ENCODE measurements around the gene PLP2. TPM values are rescaled to one million over a fixed set of nuclear protein-coding genes. Genes with fewer than 3 reads are reported as not detected.

Gene PLP2
- total and polyA plus RNA-seq, 2 donors from 2014 or later: 58.6 to 139 TPM

- Histone ChIP-seq H3K27ac (ENCODE audit: low read depth in 2 of 2, low read length in 2 of 2) (no peak overlapping the region), H3K4me3 (ENCODE audit: low read length in 3 of 3) (no peak overlapping the region), H3K4me1 (ENCODE audit: control insufficient read depth in 2 of 3, insufficient read depth in 2 of 3, low read depth in 1 of 3, low read length in 3 of 3) (no peaks in the 10 kb centered on the region), H3K9ac (ENCODE audit: low read length in 3 of 3) (no peak overlapping the region), H3K9me3 (ENCODE audit: control insufficient read depth in 2 of 3, insufficient read depth in 1 of 3, low read length in 3 of 3) (no peaks in the 10 kb centered on the region), H3K36me3 (ENCODE audit: control insufficient read depth in 2 of 3, insufficient read depth in 3 of 3, low read length in 3 of 3) (no peaks in the 10 kb centered on the region), H3K27me3 (ENCODE audit: control insufficient read depth, insufficient read depth, low read length) (no peaks in the 10 kb centered on the region)
- TF ChIP-seq, protein P1, sequence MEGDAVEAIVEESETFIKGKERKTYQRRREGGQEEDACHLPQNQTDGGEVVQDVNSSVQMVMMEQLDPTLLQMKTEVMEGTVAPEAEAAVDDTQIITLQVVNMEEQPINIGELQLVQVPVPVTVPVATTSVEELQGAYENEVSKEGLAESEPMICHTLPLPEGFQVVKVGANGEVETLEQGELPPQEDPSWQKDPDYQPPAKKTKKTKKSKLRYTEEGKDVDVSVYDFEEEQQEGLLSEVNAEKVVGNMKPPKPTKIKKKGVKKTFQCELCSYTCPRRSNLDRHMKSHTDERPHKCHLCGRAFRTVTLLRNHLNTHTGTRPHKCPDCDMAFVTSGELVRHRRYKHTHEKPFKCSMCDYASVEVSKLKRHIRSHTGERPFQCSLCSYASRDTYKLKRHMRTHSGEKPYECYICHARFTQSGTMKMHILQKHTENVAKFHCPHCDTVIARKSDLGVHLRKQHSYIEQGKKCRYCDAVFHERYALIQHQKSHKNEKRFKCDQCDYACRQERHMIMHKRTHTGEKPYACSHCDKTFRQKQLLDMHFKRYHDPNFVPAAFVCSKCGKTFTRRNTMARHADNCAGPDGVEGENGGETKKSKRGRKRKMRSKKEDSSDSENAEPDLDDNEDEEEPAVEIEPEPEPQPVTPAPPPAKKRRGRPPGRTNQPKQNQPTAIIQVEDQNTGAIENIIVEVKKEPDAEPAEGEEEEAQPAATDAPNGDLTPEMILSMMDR (IDR thresholded peaks at IDR 0.05; ENCODE audit: borderline replicate concordance, extremely low read depth, insufficient read depth): no peak
- no peak for FAIRE-seq
- no peak for DNase-seq
- intact Hi-C loops (cut with DNase I): no loop called here
Observed at GRCh38 chrX:49160908-49161307, 10.8 kb upstream of the PLP2 start.

DNA sequence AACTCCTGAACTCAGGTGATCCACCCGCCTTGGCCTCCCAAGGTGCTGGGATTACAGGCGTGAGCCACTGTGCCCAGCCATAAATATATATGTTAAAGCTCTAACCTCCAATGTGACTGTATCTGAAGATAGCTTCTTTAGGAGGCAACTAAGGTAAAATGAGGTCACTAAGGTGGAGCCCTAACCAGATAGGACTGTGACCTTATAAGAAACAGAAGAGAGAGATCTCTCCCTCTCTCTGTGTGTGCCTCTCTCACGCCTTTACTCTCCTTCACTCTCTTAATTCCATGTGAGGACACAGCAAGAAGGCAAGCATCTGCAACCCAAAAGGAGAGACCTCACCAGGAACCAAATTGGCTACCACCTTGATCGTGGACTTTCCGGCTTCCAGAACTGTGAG lies 10.1 kb upstream of the PLP2 start:
- H3K9me3 ChIP-seq (ENCODE audit: control insufficient read depth in 2 of 3, insufficient read depth in 1 of 3, low read length in 3 of 3): no peaks in the 10 kb centered on the region
- H3K36me3 ChIP-seq (ENCODE audit: control insufficient read depth in 2 of 3, insufficient read depth in 3 of 3, low read length in 3 of 3): no peaks in the 10 kb centered on the region
- H3K9ac ChIP-seq (ENCODE audit: low read length in 3 of 3): no peak overlapping the region
- TF ChIP-seq, protein P1 (IDR thresholded peaks at IDR 0.05; ENCODE audit: borderline replicate concordance, extremely low read depth, insufficient read depth): no peak
- FAIRE-seq: no peak
- no peaks in the 10 kb centered on the region for H3K27me3 ChIP-seq (ENCODE audit: control insufficient read depth, insufficient read depth, low read length)
- no peak overlapping the region for H3K4me3 ChIP-seq (ENCODE audit: low read length in 3 of 3)
- H3K4me1 ChIP-seq (ENCODE audit: control insufficient read depth in 2 of 3, insufficient read depth in 2 of 3, low read depth in 1 of 3, low read length in 3 of 3): no peaks in the 10 kb centered on the region
- intact Hi-C loops (cut with DNase I): no loop called here
- DNase-seq: no peak
- no peak overlapping the region for H3K27ac ChIP-seq (ENCODE audit: low read depth in 2 of 2, low read length in 2 of 2)

- Histone ChIP-seq H3K9ac (ENCODE audit: low read length in 3 of 3) (peak within 1 kb of the TSS in 1 of 3 donors; percentile 73), H3K4me1 (ENCODE audit: control insufficient read depth in 2 of 3, insufficient read depth in 2 of 3, low read depth in 1 of 3, low read length in 3 of 3) (no peaks in the 10 kb centered on the region), H3K9me3 (ENCODE audit: control insufficient read depth in 2 of 3, insufficient read depth in 1 of 3, low read length in 3 of 3) (no peaks in the 10 kb centered on the region), H3K27me3 (ENCODE audit: control insufficient read depth, insufficient read depth, low read length) (no peaks in the 10 kb centered on the region), H3K27ac (ENCODE audit: low read depth in 2 of 2, low read length in 2 of 2) (peak within 1 kb of the TSS; percentile 57 to 95), H3K36me3 (ENCODE audit: control insufficient read depth in 2 of 3, insufficient read depth in 3 of 3, low read length in 3 of 3) (no peaks in the 10 kb centered on the region), H3K4me3 (ENCODE audit: low read length in 3 of 3) (peak within 1 kb of the TSS in 2 of 3 donors; percentile 20 to 60)
- intact Hi-C loops (cut with DNase I): no loop called here
- FAIRE-seq: no peak
- TF ChIP-seq, protein P1 (IDR thresholded peaks at IDR 0.05; ENCODE audit: borderline replicate concordance, extremely low read depth, insufficient read depth): no peak
- DNase-seq: peak in 3 of 5 donors; percentile 3 to 22 (median 16)
Observed at GRCh38 chrX:49162620-49163019, 9.1 kb upstream of the PLP2 start, which contains the start of gene MAGIX. Gene MAGIX, plus strand, starts transcription at chrX:49162758. Its CDS starts 132 bp downstream, at chrX:49162890.

All from kidney (tissue), 14 donors.